T-helper 1 cell treated with Interleukin-12 subunit alpha and Interleukin-12 subunit beta and Interleukin-4 antibody, amounts not matched to agents 30 μg/mL and 1 μg/mL, for 36 hours (primary cell): ENCODE measurements around the gene DCTPP1.
A peak's percentile ranks its signal among the peaks of the same experiment; 100 is the strongest.
"Not testable (repeated sequence)": the region's sequence is repeated elsewhere in the genome, so short reads cannot be mapped to it uniquely, and the experiment has no call there.

Source experiments
- H3K27ac Mint-ChIP-seq: one replicate; pipeline ENCODE4 v1.8.0; 2021; ENCODE audit warnings: mild to moderate bottlenecking, mixed read lengths
- H3K27me3 Mint-ChIP-seq: one replicate; pipeline ENCODE4 v1.8.0; 2021; ENCODE audit warnings: low read depth, mixed read lengths
- H3K36me3 Mint-ChIP-seq: one replicate; pipeline ENCODE4 v1.8.0; 2021; ENCODE audit warnings: low read depth, mixed read lengths
- H3K4me1 Mint-ChIP-seq: one replicate; pipeline ENCODE4 v1.8.0; 2021; ENCODE audit warnings: low read depth, mixed read lengths
- H3K4me3 Mint-ChIP-seq: one replicate; pipeline ENCODE4 v1.8.0; 2021; ENCODE audit warnings: mild to moderate bottlenecking, moderate library complexity, mixed read lengths
- H3K9me3 Mint-ChIP-seq: one replicate; pipeline ENCODE4 v1.8.0; 2021; ENCODE audit warnings: mixed read lengths

Gene DCTPP1

GRCh38 chr16:30458561-30459394, 28.9 kb upstream of the DCTPP1 start:
- Mint-ChIP-seq H3K36me3 (peaks cover 5% of the 10 kb centered on the region), H3K27me3 (no peaks in the 10 kb centered on the region), H3K4me1 (peaks cover 59% of the 10 kb centered on the region), H3K27ac (peak overlapping the region; percentile 96), H3K4me3 (peak overlapping the region; percentile 66), H3K9me3 (no peaks in the 10 kb centered on the region)

DNA sequence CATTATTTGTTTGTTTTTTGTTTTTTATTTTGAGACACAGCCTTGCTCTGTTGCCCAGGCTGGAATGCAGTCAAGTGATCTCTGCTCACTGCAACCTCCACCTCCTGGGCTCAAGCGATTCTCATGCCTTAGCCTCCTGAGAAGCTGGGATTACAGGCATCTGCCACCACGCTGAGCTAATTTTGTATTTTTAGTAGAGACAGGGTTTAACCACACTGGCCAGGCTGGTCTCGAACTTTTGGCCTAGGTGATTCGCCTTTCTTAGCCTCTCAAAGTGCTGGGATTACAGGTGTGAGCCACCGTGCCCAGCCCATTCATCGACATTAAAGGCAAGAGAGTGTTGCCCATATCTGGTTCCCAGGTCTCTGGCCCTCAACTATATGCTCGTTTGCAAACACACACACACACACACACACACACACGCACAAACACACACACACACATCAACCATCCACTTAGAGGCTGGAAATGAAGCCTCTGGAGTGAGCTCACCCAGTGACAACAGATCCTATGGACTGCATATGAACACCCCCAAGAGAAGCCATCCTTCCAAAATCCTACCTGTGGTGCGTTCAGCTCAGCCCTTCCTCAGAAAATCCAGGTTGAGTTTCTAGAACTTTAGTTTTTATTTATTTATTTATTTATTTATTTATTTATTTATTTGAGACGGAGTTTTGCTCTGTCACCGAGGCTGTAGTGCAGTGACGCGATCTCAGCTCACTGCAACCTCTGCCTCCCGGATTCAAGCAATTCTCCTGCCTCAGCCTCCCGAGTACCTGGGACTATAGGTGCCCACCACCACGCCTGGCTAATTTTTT, 28.1 kb upstream of the DCTPP1 start:
- peak overlapping the region; percentile 96 for H3K27ac Mint-ChIP-seq
- peak overlapping the region; percentile 66 for H3K4me3 Mint-ChIP-seq

GRCh38 chr16:30457256-30457655, 27.4 kb upstream of the DCTPP1 start:
- Mint-ChIP-seq H3K36me3 (peaks cover 5% of the 10 kb centered on the region), H3K27me3 (no peaks in the 10 kb centered on the region), H3K9me3 (no peaks in the 10 kb centered on the region), H3K27ac (peak overlapping the region; percentile 90), H3K4me3 (peak overlapping the region; percentile 35), H3K4me1 (peaks cover 66% of the 10 kb centered on the region)

More for the DNA sequence above, 28.1 kb upstream of the DCTPP1 start:
- Mint-ChIP-seq H3K9me3 (no peaks in the 10 kb centered on the region), H3K4me1 (peaks cover 59% of the 10 kb centered on the region), H3K27me3 (no peaks in the 10 kb centered on the region), H3K36me3 (peaks cover 5% of the 10 kb centered on the region)

DNA sequence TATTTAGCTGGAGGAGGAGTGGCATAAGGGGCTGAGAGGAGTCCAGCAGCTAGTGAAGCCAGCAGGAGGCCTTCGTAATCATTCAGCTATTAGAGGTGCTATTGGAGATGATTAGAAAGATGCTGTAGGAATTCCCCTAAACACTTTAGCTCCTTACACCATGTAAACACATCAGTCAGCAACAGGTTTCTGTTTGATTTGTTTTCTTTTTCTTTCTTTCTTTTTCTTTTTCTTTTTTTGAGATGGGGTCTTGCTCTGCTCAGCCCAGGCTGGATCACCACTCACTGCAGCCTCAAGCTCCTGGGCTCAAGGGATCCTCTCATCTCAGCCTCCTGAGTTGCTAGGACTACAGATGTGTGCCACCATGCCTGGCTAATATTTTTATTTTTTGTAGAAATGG, 26.5 kb upstream of the DCTPP1 start:
- Mint-ChIP-seq H3K4me1 (peaks cover 64% of the 10 kb centered on the region), H3K27me3 (no peaks in the 10 kb centered on the region), H3K36me3 (peaks cover 5% of the 10 kb centered on the region), H3K4me3 (peak overlapping the region; percentile 17), H3K27ac (peak overlapping the region; percentile 73), H3K9me3 (no peaks in the 10 kb centered on the region)

- H3K9me3 Mint-ChIP-seq, H3K27me3 Mint-ChIP-seq, H3K36me3 Mint-ChIP-seq: not testable (repeated sequence)
- Mint-ChIP-seq H3K4me1 (peaks cover 63% of the 10 kb centered on the region), H3K27ac (peak overlapping the region; percentile 81), H3K4me3 (peak overlapping the region; percentile 52)
Measured at GRCh38 chr16:30452709-30453580, 23.1 kb upstream of the DCTPP1 start.

DNA sequence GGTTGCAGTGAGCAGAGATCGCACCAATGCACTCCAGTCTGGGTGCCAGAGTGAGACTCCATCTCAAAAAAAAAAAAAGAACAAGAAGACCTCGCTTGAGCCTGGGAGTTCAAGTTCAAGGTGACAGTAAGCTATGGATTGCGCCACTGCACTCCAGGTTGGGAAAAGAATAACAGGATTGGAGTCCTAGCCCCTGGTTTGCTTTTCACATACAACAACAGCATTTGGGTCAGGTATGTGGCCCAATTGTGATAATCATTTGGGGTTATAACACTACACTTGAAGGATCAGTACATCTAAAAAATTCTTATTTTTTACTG, 19.2 kb upstream of the DCTPP1 start:
- Mint-ChIP-seq H3K4me3 (no peak overlapping the region), H3K27ac (no peak overlapping the region), H3K36me3 (peaks cover 15% of the 10 kb centered on the region), H3K9me3 (no peaks in the 10 kb centered on the region), H3K4me1 (peaks cover 53% of the 10 kb centered on the region), H3K27me3 (no peaks in the 10 kb centered on the region)

DNA sequence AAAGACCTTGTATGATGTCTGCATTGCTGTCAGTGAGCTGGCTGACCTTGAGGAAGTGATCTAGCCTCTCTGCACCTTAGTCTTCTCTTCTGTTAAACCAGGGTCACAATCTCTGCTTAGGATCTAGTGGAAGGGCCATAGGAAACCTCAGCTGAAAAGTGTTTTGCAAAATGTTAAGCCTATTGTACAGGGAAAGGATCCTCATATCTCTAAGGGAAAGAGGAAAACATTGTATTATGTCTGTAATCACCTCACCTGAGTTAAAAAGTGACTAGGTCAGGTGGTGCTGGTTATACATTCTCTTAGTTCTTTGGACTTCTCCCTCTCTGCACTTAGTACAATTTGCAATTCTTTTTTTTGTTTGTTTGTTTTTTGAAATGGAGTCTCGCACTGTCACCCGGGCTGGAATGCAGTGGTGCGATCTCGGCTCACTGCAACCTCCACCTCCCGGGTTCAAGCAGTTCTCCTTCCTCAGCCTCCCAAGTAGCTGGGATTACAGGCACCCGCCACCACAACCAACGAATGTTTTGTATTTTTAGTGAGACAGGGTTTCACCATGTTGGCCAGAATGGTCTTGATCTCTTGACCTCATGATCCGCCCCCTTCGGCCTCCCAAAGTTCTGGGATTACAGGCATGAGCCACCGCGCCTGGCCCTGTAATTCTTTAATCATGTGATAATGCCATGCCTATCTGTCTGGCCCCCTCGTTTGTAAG, 17.8 kb upstream of the DCTPP1 start:
- no peak overlapping the region for H3K4me3 Mint-ChIP-seq
- H3K9me3 Mint-ChIP-seq: no peaks in the 10 kb centered on the region
- H3K27ac Mint-ChIP-seq: no peak overlapping the region
- H3K27me3 Mint-ChIP-seq: no peaks in the 10 kb centered on the region
- peaks cover 26% of the 10 kb centered on the region for H3K36me3 Mint-ChIP-seq
- H3K4me1 Mint-ChIP-seq: peaks cover 57% of the 10 kb centered on the region

DNA sequence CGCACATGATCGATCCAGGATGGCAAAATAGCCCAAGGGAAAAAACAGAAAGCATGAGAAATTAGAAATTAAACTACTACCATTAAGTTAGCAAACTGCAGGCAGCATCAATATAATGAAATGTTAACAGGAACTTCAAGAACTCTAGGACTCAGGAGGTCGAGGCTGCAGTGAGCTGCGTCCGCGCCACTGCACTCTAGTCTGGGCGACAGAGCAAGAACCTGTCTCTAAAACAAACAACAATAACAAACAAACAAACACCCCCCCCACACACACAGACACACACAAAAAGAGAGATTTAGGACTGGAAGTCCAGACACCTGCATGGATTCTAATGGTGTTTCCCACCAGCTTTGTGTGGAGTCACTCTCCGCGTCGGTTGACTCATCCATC, 16.4 kb upstream of the DCTPP1 start:
- Mint-ChIP-seq H3K27me3 (no peaks in the 10 kb centered on the region), H3K36me3 (peaks cover 26% of the 10 kb centered on the region), H3K4me3 (peak overlapping the region; percentile 94), H3K4me1 (peaks cover 52% of the 10 kb centered on the region), H3K27ac (peak overlapping the region; percentile 95), H3K9me3 (no peaks in the 10 kb centered on the region)

DNA sequence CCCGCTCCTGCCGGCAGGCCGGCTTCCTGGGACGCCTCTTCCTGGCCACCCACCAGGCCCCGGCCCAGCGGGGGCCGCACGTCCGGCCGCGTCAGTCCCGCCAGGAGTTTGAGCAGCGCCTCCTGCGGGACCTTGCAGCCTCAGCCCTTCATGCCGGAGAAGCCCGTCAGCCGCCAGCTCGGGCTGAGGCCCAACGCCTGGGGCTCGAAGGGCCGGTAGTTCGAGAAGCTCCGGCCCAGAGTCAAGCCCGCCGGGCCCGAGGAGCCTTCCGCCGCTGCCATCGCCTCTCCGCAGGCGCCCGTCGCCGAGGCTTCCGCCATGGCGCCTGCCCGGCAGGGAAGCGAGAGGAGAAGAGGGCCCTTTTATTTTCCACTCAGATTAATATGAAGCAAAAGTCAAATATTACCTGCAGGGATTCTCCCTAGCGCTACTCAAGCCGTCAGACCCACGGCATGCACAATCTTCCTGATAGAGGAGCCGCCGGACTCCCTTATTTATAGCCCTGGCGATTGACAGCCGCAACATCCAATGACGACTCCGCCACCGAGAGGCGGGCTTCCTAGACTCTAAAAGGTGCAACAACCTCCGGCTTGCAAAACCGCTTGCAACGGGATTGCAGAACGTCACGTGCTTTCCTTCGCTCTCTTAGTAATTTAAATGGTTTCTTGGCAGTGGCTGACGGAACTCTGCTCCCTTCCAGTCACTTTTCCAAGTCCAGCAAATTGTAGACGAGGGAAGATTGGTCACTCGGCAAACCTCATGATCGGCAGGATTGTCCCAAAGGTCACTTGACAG, 15.8 kb upstream of the DCTPP1 start, which contains the start of gene SEPHS2:
Gene SEPHS2 (minus strand): TSS at position 467 of the 795 bp plus-strand sequence. CDS start 147 bp downstream, at position 320.
- Mint-ChIP-seq H3K27me3 (no peaks in the 10 kb centered on the region), H3K4me1 (peaks cover 47% of the 10 kb centered on the region), H3K27ac (peak within 1 kb of the TSS; percentile 95), H3K9me3 (no peaks in the 10 kb centered on the region), H3K36me3 (peaks cover 26% of the 10 kb centered on the region), H3K4me3 (peak within 1 kb of the TSS; percentile 94)

DNA sequence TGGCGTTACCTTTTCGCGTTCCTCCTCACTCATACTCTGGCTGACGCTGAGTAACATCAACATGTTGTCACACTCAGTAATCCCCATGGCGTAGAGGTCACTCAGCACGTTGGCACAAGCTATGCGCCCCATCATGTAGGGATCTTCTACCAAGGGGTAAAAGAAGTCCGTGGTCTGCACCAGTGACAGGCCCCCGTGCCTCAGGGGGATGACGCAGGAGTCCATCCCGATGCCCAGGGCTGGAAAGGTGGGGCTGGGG, 15.2 kb upstream of the DCTPP1 start:
- H3K4me1 Mint-ChIP-seq: peaks cover 44% of the 10 kb centered on the region
- peaks cover 26% of the 10 kb centered on the region for H3K36me3 Mint-ChIP-seq
- H3K27ac Mint-ChIP-seq: peak overlapping the region; percentile 55
- H3K4me3 Mint-ChIP-seq: peak overlapping the region; percentile 94
- no peaks in the 10 kb centered on the region for H3K9me3 Mint-ChIP-seq
- H3K27me3 Mint-ChIP-seq: no peaks in the 10 kb centered on the region

DNA sequence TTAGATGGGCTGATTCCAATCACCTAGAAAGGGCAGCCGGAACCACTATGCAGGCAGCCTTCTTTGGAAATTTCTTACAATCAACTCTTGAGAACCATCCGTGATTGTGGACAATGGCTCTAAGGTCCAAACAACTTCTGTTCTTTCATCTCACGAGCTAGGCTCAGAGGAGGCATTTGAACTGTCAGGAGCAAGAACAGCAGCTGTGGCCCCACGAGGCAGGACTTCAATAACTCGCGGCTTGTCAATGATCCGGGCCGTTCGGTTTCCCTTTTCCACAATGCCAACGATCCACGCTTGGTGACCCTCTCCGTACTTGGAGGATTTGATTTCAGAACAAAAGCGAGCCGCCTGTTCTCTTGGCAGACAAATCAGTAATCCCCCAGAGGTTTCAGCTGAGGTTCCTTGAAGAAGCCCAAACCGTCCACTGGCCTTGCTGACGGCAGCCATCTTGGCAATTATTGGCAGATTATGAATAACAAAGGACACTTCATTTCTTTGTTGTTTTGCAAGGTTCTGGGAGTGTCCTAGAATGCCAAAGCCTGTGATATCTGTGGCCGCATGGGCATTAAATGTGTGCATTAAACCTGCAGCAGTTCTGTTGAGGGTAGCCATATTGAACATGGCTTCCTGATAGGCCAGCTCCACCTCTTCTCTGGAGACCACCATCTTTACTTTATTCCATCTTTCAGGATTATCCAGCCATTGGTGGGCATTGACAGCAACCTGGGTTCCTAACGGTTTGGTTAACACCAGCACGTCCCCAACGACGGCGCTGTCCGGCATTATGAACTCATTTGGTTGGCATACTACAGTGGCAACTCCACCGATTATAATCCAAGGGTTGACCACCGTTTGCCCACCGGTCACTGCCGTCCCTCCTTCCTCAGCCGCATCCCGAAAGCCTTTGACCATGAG, 14.7 kb upstream of the DCTPP1 start:
- H3K4me3 Mint-ChIP-seq: peak overlapping the region; percentile 94
- H3K9me3 Mint-ChIP-seq: no peaks in the 10 kb centered on the region
- H3K4me1 Mint-ChIP-seq: peaks cover 40% of the 10 kb centered on the region
- H3K27ac Mint-ChIP-seq: peak overlapping the region; percentile 55
- peaks cover 26% of the 10 kb centered on the region for H3K36me3 Mint-ChIP-seq
- no peaks in the 10 kb centered on the region for H3K27me3 Mint-ChIP-seq

- Mint-ChIP-seq H3K27ac (no peak overlapping the region), H3K9me3 (no peaks in the 10 kb centered on the region), H3K36me3 (peaks cover 26% of the 10 kb centered on the region), H3K4me1 (peaks cover 38% of the 10 kb centered on the region), H3K4me3 (peak overlapping the region; percentile 94), H3K27me3 (no peaks in the 10 kb centered on the region)
Measured at GRCh38 chr16:30443631-30444030, 13.8 kb upstream of the DCTPP1 start.
